Spinal cord (tissue), 10 donors: Measurements from ENCODE around the gene JAZF1. TPM values are rescaled to one million over a fixed set of nuclear protein-coding genes. Genes with fewer than 3 reads are reported as not detected.
"Not testable (repeated sequence)": the region's sequence is repeated elsewhere in the genome, so short reads cannot be mapped to it uniquely, and the experiment has no call there.

Experiments used
- DNase-seq, 6 donors: peaks; one replicate each; pipeline versions ENCODE4 v3.0.0 to v3.0.0-alpha.2; 2013 to 2015; ENCODE audit warnings: low spot score in 6 of 6, low read depth in 4 of 6
- H3K27ac ChIP-seq: one replicate; pipeline ENCODE4 v1.5.1; 2013; ENCODE audit warnings: low read depth, low read length, control low read depth
- H3K27me3 ChIP-seq: one replicate; pipeline ENCODE4 v1.6.1; 2013; ENCODE audit warnings: low read length; ENCODE audit not compliant: control insufficient read depth, insufficient read depth
- H3K36me3 ChIP-seq: one replicate; pipeline ENCODE4 v1.6.1; 2013; ENCODE audit warnings: low read length; ENCODE audit not compliant: control insufficient read depth, insufficient read depth
- H3K4me1 ChIP-seq: one replicate; pipeline ENCODE4 v1.6.1; 2013; ENCODE audit warnings: low read length; ENCODE audit not compliant: control insufficient read depth, insufficient read depth
- H3K4me3 ChIP-seq: one replicate; pipeline ENCODE4 v1.5.1; 2013; ENCODE audit warnings: low read depth, low read length, control low read depth
- H3K9me3 ChIP-seq: one replicate; pipeline ENCODE4 v1.6.1; 2013; ENCODE audit warnings: low read length; ENCODE audit not compliant: control insufficient read depth, insufficient read depth
- WGBS: methylation state at CpG from one replicate; pipeline ENCODE4 v1.1.5; 2013; ENCODE audit warnings: missing lambda C conversion rate; ENCODE audit not compliant: insufficient coverage; 5-methylcytosine and 5-hydroxymethylcytosine counted together
- polyA plus RNA-seq, 2 donors: library from polyadenylated mRNA; unstranded; fragments of 120-200 nt; gene quantifications; one replicate each; pipeline ENCODE4 v1.2.1, GENCODE V29; 2013; ENCODE audit not compliant: insufficient read length in 2 of 2
- total RNA-seq, 2 donors: library from RNA; depleted of rRNA in 1 of 2; stranded (reverse); fragments of 120-200 nt in 1 of 2; fragments of >200 nt in 1 of 2; gene quantifications; one replicate each; pipeline versions ENCODE4 v1.2.3 to v1.2.4, GENCODE V29; 2013 to 2014
- donor health status: healthy.

JAZF1 gene
- total and polyA plus RNA-seq, 4 donors = 20.7 to 66.0 (median 50.5) TPM

- DNase-seq, H3K36me3 ChIP-seq, H3K9me3 ChIP-seq, H3K27me3 ChIP-seq, H3K4me1 ChIP-seq, H3K4me3 ChIP-seq, H3K27ac ChIP-seq: not testable (repeated sequence)
- WGBS = 100% methylated on average over 1 of the region's 3 CpGs
These were observed 293.9 kb downstream of the JAZF1 start for GRCh38 chr7:27886710-27887109.

GRCh38 chr7:27885652-27886051 is 294.9 kb downstream of the JAZF1 start:
- DNase-seq = no peak
- Histone ChIP-seq H3K27ac (no peak overlapping the region), H3K27me3 (no peaks in the 10 kb centered on the region), H3K9me3 (no peaks in the 10 kb centered on the region), H3K4me1 (peaks cover 4% of the 10 kb centered on the region), H3K4me3 (no peak overlapping the region), H3K36me3 (no peaks in the 10 kb centered on the region)
- no CpG with 5 or more reads among the region's 2 CpGs for WGBS

GRCh38 chr7:27883696-27884095 is 296.9 kb downstream of the JAZF1 start:
- peak in 1 of 6 donors; percentile 13 for DNase-seq
- H3K36me3 ChIP-seq = no peaks in the 10 kb centered on the region
- peaks cover 4% of the 10 kb centered on the region for H3K4me1 ChIP-seq
- H3K4me3 ChIP-seq = no peak overlapping the region
- no CpG with 5 or more reads among the region's 4 CpGs for WGBS
- no peaks in the 10 kb centered on the region for H3K9me3 ChIP-seq
- H3K27ac ChIP-seq = no peak overlapping the region
- H3K27me3 ChIP-seq = no peaks in the 10 kb centered on the region

GRCh38 chr7:27876756-27877155 is 303.8 kb downstream of the JAZF1 start:
- no peaks in the 10 kb centered on the region for H3K36me3 ChIP-seq
- no peak overlapping the region for H3K27ac ChIP-seq
- H3K9me3 ChIP-seq = no peaks in the 10 kb centered on the region
- WGBS = 82% methylated on average over 5 of the region's 8 CpGs
- peaks cover 25% of the 10 kb centered on the region for H3K4me1 ChIP-seq
- no peak overlapping the region for H3K4me3 ChIP-seq
- DNase-seq = peak in 2 of 6 donors; percentile 37 to 58
- no peaks in the 10 kb centered on the region for H3K27me3 ChIP-seq

GRCh38 chr7:27875832-27876231 is 304.8 kb downstream of the JAZF1 start:
- H3K27ac ChIP-seq = no peak overlapping the region
- H3K4me3 ChIP-seq = no peak overlapping the region
- H3K27me3 ChIP-seq = no peaks in the 10 kb centered on the region
- DNase-seq = no peak
- WGBS = no CpG with 5 or more reads among the region's 2 CpGs
- H3K36me3 ChIP-seq = no peaks in the 10 kb centered on the region
- H3K4me1 ChIP-seq = peaks cover 25% of the 10 kb centered on the region
- no peaks in the 10 kb centered on the region for H3K9me3 ChIP-seq

GRCh38 chr7:27875061-27875460 is 305.5 kb downstream of the JAZF1 start:
- H3K4me3 ChIP-seq = no peak overlapping the region
- no peak for DNase-seq
- no peaks in the 10 kb centered on the region for H3K36me3 ChIP-seq
- peaks cover 28% of the 10 kb centered on the region for H3K4me1 ChIP-seq
- H3K9me3 ChIP-seq = no peaks in the 10 kb centered on the region
- no peak overlapping the region for H3K27ac ChIP-seq
- WGBS = 90% methylated on average over 9 of the region's 9 CpGs
- no peaks in the 10 kb centered on the region for H3K27me3 ChIP-seq

GRCh38 chr7:27873981-27874957 is 306.3 kb downstream of the JAZF1 start:
- peak in 1 of 6 donors; percentile 77 for DNase-seq
- Histone ChIP-seq H3K36me3 (no peaks in the 10 kb centered on the region), H3K4me3 (no peak overlapping the region), H3K4me1 (peaks cover 28% of the 10 kb centered on the region), H3K27me3 (no peaks in the 10 kb centered on the region), H3K9me3 (no peaks in the 10 kb centered on the region), H3K27ac (peak overlapping the region; percentile 6)
- 67% methylated on average over 12 of the region's 13 CpGs for WGBS

- H3K27ac ChIP-seq = peak overlapping the region; percentile 19
- DNase-seq = peak in 2 of 6 donors; percentile 62 to 79
- no peaks in the 10 kb centered on the region for H3K27me3 ChIP-seq
- no peaks in the 10 kb centered on the region for H3K9me3 ChIP-seq
- no peak overlapping the region for H3K4me3 ChIP-seq
- H3K36me3 ChIP-seq = no peaks in the 10 kb centered on the region
- WGBS = 58% methylated on average over 3 of the region's 17 CpGs
- peaks cover 34% of the 10 kb centered on the region for H3K4me1 ChIP-seq
These were observed 308.0 kb downstream of the JAZF1 start for GRCh38 chr7:27872356-27873275.

- Histone ChIP-seq H3K9me3 (no peaks in the 10 kb centered on the region), H3K4me3 (no peak overlapping the region), H3K27me3 (no peaks in the 10 kb centered on the region), H3K36me3 (no peaks in the 10 kb centered on the region), H3K27ac (no peak overlapping the region), H3K4me1 (peaks cover 35% of the 10 kb centered on the region)
- DNase-seq = peak in 3 of 6 donors; percentile 47 to 91 (median 49)
- 39% methylated on average over 6 of the region's 6 CpGs for WGBS
These were observed 308.7 kb downstream of the JAZF1 start for GRCh38 chr7:27871866-27872265.
